Measurements from ENCODE around the gene HNRNPUL1.

HNRNPUL1 gene

DNA sequence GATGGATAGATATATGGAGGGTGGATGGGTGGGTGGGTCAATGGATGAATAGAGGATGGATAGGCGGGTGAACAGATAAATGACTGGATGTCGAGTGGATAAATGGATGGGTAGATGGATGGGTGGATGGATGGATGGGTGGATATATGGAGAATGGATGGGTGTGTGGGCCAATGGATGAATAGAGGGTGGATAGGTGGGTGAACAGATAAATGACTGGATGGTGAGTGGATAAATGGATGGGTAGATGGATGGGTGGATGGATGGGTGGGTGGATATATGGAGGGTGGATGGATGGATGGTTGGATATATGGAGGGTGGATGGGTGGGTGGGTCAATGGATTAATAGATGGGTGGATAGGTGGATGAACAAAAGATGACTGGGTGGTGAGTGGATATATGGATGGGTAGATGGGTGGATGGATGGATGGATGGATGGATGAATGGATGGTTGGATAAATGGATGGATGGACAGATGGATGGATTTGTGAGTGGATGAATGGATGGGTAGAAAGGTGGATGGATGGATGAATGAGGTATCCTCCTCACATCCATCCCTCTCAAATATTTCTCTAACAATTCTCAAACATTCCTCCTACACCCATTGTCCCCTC lies 24.1 kb upstream of the HNRNPUL1 start:
- no peak overlapping the region for H3K4me2 ChIP-seq (ENCODE audit: low read depth, low read length, poor library complexity, severe bottlenecking)
- no peaks in the 10 kb centered on the region for H3F3A ChIP-seq (ENCODE audit: low read depth)
- H3K9me3 ChIP-seq (ENCODE audit: insufficient read depth, low read depth, low read length): no peaks in the 10 kb centered on the region
- H3K9ac ChIP-seq (ENCODE audit: low read depth, low read length, poor library complexity, severe bottlenecking): no peak overlapping the region
- H3K4me1 ChIP-seq (ENCODE audit: insufficient read depth, low read length, poor library complexity, severe bottlenecking): no peaks in the 10 kb centered on the region
- H3K4me3 ChIP-seq (ENCODE audit: low read length, poor library complexity, severe bottlenecking): no peak overlapping the region
- H3K36me3 ChIP-seq (ENCODE audit: insufficient read depth, low read length): no peaks in the 10 kb centered on the region
- no peaks in the 10 kb centered on the region for H4K20me1 ChIP-seq (ENCODE audit: insufficient read depth, low read length, poor library complexity, severe bottlenecking)
- no peak overlapping the region for H2AFZ ChIP-seq (ENCODE audit: low read length)
- H3K9me2 ChIP-seq (replicated peaks; ENCODE audit: low read depth, low read length): no peaks in the 10 kb centered on the region
- H3K27me3 ChIP-seq (ENCODE audit: insufficient read depth, low read length, poor library complexity, severe bottlenecking): no peaks in the 10 kb centered on the region
- H3K79me2 ChIP-seq (ENCODE audit: insufficient read depth, low read length): no peaks in the 10 kb centered on the region
- no peak for TF ChIP-seq EZH2phosphoT487 (IDR thresholded peaks at IDR 0.05; ENCODE audit: borderline replicate concordance)

DNA sequence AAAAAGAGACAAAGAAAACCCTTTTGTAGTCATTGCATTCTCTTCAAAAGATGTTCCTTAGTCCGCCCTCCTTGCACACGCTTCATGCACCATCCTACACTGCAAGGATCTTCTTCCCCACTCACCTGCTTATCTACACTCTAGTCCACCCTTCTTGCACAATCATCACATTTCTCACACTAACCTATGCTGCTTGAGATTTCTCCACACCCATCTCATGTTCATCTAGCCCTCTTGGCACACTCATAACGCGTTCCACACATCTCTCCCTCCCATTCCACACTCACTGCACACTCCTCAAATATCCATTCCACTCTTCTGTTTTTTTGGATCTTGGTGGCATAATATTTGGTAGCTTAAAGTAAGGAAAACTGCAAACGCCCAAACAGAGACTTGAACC lies 22.3 kb upstream of the HNRNPUL1 start:
- TF ChIP-seq, protein P1, sequence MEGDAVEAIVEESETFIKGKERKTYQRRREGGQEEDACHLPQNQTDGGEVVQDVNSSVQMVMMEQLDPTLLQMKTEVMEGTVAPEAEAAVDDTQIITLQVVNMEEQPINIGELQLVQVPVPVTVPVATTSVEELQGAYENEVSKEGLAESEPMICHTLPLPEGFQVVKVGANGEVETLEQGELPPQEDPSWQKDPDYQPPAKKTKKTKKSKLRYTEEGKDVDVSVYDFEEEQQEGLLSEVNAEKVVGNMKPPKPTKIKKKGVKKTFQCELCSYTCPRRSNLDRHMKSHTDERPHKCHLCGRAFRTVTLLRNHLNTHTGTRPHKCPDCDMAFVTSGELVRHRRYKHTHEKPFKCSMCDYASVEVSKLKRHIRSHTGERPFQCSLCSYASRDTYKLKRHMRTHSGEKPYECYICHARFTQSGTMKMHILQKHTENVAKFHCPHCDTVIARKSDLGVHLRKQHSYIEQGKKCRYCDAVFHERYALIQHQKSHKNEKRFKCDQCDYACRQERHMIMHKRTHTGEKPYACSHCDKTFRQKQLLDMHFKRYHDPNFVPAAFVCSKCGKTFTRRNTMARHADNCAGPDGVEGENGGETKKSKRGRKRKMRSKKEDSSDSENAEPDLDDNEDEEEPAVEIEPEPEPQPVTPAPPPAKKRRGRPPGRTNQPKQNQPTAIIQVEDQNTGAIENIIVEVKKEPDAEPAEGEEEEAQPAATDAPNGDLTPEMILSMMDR (conservative IDR thresholded peaks at IDR 0.05; ENCODE audit: low read length): no peak
- no peak for TF ChIP-seq EZH2phosphoT487 (IDR thresholded peaks at IDR 0.05; ENCODE audit: borderline replicate concordance)
- H3K9ac ChIP-seq (ENCODE audit: low read depth, low read length, poor library complexity, severe bottlenecking): no peak overlapping the region
- H3K27me3 ChIP-seq (ENCODE audit: insufficient read depth, low read length, poor library complexity, severe bottlenecking): no peaks in the 10 kb centered on the region
- H3K36me3 ChIP-seq (ENCODE audit: insufficient read depth, low read length): no peaks in the 10 kb centered on the region
- no peak overlapping the region for H3K4me3 ChIP-seq (ENCODE audit: low read length, poor library complexity, severe bottlenecking)
- H2AFZ ChIP-seq (ENCODE audit: low read length): no peak overlapping the region
- no peaks in the 10 kb centered on the region for H3K4me1 ChIP-seq (ENCODE audit: insufficient read depth, low read length, poor library complexity, severe bottlenecking)
- no peaks in the 10 kb centered on the region for H3K79me2 ChIP-seq (ENCODE audit: insufficient read depth, low read length)
- no peaks in the 10 kb centered on the region for H3K9me3 ChIP-seq (ENCODE audit: insufficient read depth, low read depth, low read length)
- no peaks in the 10 kb centered on the region for H3F3A ChIP-seq (ENCODE audit: low read depth)
- H4K20me1 ChIP-seq (ENCODE audit: insufficient read depth, low read length, poor library complexity, severe bottlenecking): no peaks in the 10 kb centered on the region
- H3K4me2 ChIP-seq (ENCODE audit: low read depth, low read length, poor library complexity, severe bottlenecking): no peak overlapping the region
- H3K9me2 ChIP-seq (replicated peaks; ENCODE audit: low read depth, low read length): no peaks in the 10 kb centered on the region

DNA sequence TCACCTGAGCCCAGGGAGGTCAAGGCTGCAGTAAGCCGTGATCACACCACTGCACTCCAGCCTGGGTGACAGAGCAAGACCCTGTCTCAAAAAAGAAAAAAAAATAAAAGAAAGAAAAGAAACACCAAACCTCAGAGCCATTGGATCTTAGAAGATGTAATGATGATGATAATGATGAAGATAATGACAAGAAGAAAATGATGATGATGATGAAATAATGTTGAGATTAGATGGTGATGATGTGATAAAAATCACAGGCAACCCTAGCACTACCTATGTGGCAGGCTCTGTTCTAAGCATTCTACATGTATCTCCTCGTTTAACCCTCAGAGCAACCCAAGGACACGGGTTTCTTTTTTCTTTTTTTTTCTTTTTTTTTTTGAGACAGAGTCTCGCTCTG lies 20.1 kb upstream of the HNRNPUL1 start:
- H3K9ac ChIP-seq (ENCODE audit: low read depth, low read length, poor library complexity, severe bottlenecking): no peak overlapping the region
- no peaks in the 10 kb centered on the region for H3K9me2 ChIP-seq (replicated peaks; ENCODE audit: low read depth, low read length)
- no peaks in the 10 kb centered on the region for H3K79me2 ChIP-seq (ENCODE audit: insufficient read depth, low read length)
- no peaks in the 10 kb centered on the region for H3K9me3 ChIP-seq (ENCODE audit: insufficient read depth, low read depth, low read length)
- H3K4me2 ChIP-seq (ENCODE audit: low read depth, low read length, poor library complexity, severe bottlenecking): no peak overlapping the region
- H3K27me3 ChIP-seq (ENCODE audit: insufficient read depth, low read length, poor library complexity, severe bottlenecking): no peaks in the 10 kb centered on the region
- no peaks in the 10 kb centered on the region for H3F3A ChIP-seq (ENCODE audit: low read depth)
- no peak overlapping the region for H2AFZ ChIP-seq (ENCODE audit: low read length)
- H3K4me1 ChIP-seq (ENCODE audit: insufficient read depth, low read length, poor library complexity, severe bottlenecking): no peaks in the 10 kb centered on the region
- H4K20me1 ChIP-seq (ENCODE audit: insufficient read depth, low read length, poor library complexity, severe bottlenecking): no peaks in the 10 kb centered on the region
- no peak overlapping the region for H3K4me3 ChIP-seq (ENCODE audit: low read length, poor library complexity, severe bottlenecking)
- H3K36me3 ChIP-seq (ENCODE audit: insufficient read depth, low read length): no peaks in the 10 kb centered on the region
- TF ChIP-seq, protein P1 (conservative IDR thresholded peaks at IDR 0.05; ENCODE audit: low read length): no peak
- no peak for TF ChIP-seq EZH2phosphoT487 (IDR thresholded peaks at IDR 0.05; ENCODE audit: borderline replicate concordance)

DNA sequence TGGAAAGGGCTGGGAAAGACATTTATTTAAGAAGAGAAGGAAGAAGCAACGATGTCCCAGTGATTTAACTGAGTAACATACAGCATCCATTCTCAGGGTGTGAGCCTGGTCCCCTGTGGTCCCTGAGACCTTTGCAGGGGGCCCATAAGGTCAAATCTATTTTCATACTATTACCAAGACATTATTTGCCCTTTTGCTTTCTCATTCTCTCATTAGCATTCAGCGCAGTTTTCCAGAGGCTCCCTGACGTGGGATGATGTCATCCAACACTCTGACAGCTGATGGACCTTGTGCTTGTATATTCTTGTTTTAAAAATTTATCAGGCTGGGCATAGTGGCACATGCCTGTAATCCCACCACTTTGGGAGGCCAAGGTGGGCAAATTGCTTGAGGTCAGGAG lies 18.3 kb upstream of the HNRNPUL1 start:
- H3K9ac ChIP-seq (ENCODE audit: low read depth, low read length, poor library complexity, severe bottlenecking): no peak overlapping the region
- H3F3A ChIP-seq (ENCODE audit: low read depth): no peaks in the 10 kb centered on the region
- no peaks in the 10 kb centered on the region for H3K27me3 ChIP-seq (ENCODE audit: insufficient read depth, low read length, poor library complexity, severe bottlenecking)
- H3K9me2 ChIP-seq (replicated peaks; ENCODE audit: low read depth, low read length): no peaks in the 10 kb centered on the region
- H3K4me2 ChIP-seq (ENCODE audit: low read depth, low read length, poor library complexity, severe bottlenecking): no peak overlapping the region
- no peak for TF ChIP-seq EZH2phosphoT487 (IDR thresholded peaks at IDR 0.05; ENCODE audit: borderline replicate concordance)
- TF ChIP-seq, protein P1 (conservative IDR thresholded peaks at IDR 0.05; ENCODE audit: low read length): no peak
- no peaks in the 10 kb centered on the region for H3K79me2 ChIP-seq (ENCODE audit: insufficient read depth, low read length)
- H3K4me1 ChIP-seq (ENCODE audit: insufficient read depth, low read length, poor library complexity, severe bottlenecking): no peaks in the 10 kb centered on the region
- no peak overlapping the region for H3K4me3 ChIP-seq (ENCODE audit: low read length, poor library complexity, severe bottlenecking)
- no peaks in the 10 kb centered on the region for H3K36me3 ChIP-seq (ENCODE audit: insufficient read depth, low read length)
- H2AFZ ChIP-seq (ENCODE audit: low read length): no peak overlapping the region
- no peaks in the 10 kb centered on the region for H3K9me3 ChIP-seq (ENCODE audit: insufficient read depth, low read depth, low read length)
- H4K20me1 ChIP-seq (ENCODE audit: insufficient read depth, low read length, poor library complexity, severe bottlenecking): no peaks in the 10 kb centered on the region

Measured in Loucy (cell line).